ENCODE data around the gene CCDC51. TPM values are rescaled to one million over a fixed set of nuclear protein-coding genes. Genes with fewer than 3 reads are reported as not detected.
"Not testable (repeated sequence)": the region's sequence is repeated elsewhere in the genome, so short reads cannot be mapped to it uniquely, and the experiment has no call there.

The CCDC51 gene
- total and polyA plus RNA-seq, 2 donors (not counting 3 experiments of a cell fraction or from before 2014, with no cell fraction given): 11.2 to 11.3 TPM

GRCh38 chr3:48475188-48475587 is 35.3 kb upstream of the CCDC51 start:
- Histone ChIP-seq H3K36me3 (ENCODE audit: control insufficient read depth in 2 of 2, extremely low read depth in 1 of 2, insufficient read depth in 2 of 2, low read length in 2 of 2) (peaks cover 0 to 12% of the 10 kb centered on the region in 2 experiments), H3K9ac (replicated peaks; ENCODE audit: extremely low read depth, insufficient read depth, low read length) (no peak overlapping the region), H3K4me1 (ENCODE audit: control insufficient read depth, extremely low read depth, insufficient read depth, low read length) (peaks cover 10% of the 10 kb centered on the region), H3K9me3 (replicated peaks; ENCODE audit: control insufficient read depth, insufficient read depth, low read length) (no peaks in the 10 kb centered on the region), H2AFZ (ENCODE audit: low read depth, low read length) (no peak overlapping the region), H4K20me1 (replicated peaks; ENCODE audit: control insufficient read depth, extremely low read depth, insufficient read depth, low read length) (no peaks in the 10 kb centered on the region), H3K27ac (ENCODE audit: insufficient read depth, low read depth, low read length) (no peak overlapping the region), H3K4me3 (replicated peaks in 1 of 3; ENCODE audit: insufficient read depth in 1 of 3, low read depth in 1 of 3, low read length in 3 of 3) (no peak overlapping the region), H3K79me2 (ENCODE audit: control insufficient read depth, insufficient read depth, low read length) (peaks cover 24% of the 10 kb centered on the region), H3K27me3 (ENCODE audit: control insufficient read depth in 2 of 2, insufficient read depth in 2 of 2, low read length in 2 of 2) (no peaks in the 10 kb centered on the region), H3K9me1 (replicated peaks; ENCODE audit: control insufficient read depth, extremely low read depth, insufficient read depth, low read length) (no peaks in the 10 kb centered on the region), H3K4me2 (ENCODE audit: insufficient read depth, low read length) (no peak overlapping the region)
- POLR2A ChIA-PET: no interaction called here
- TF ChIP-seq FOS (IDR thresholded peaks at IDR 0.05; ENCODE audit: borderline replicate concordance, insufficient read depth, low read length): no peak
- TF ChIP-seq EZH2 (IDR thresholded peaks at IDR 0.05; ENCODE audit: borderline replicate concordance, low read depth, low read length, severe bottlenecking): no peak
- TF ChIP-seq POLR2A (IDR thresholded peaks at IDR 0.05; ENCODE audit: low read depth, low read length): no peak
- no peak for TF ChIP-seq POLR2AphosphoS5 (IDR thresholded peaks at IDR 0.05; ENCODE audit: insufficient read depth, low read depth, low read length)
- TF ChIP-seq, protein P1, sequence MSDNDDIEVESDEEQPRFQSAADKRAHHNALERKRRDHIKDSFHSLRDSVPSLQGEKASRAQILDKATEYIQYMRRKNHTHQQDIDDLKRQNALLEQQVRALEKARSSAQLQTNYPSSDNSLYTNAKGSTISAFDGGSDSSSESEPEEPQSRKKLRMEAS (IDR thresholded peaks at IDR 0.05; ENCODE audit: insufficient read depth, insufficient read length): no peak
- no peak for FAIRE-seq
- BruUV-seq (replicated peaks): no TSS peak
- CTCF ChIA-PET: no interaction called here
- intact Hi-C loops (cut with micrococcal nuclease): no loop called here
- no peak for DNase-seq (ENCODE audit: low read depth, low spot score)
- dilution Hi-C loops (cut with MboI; ENCODE audit: extremely low pct_ligation_motif_present, low sequenced_read_pairs): no loop called here

GRCh38 chr3:48474619-48475018 is 34.7 kb upstream of the CCDC51 start:
- intact Hi-C loops (cut with micrococcal nuclease): no loop called here
- no peak overlapping the region for H3K27ac ChIP-seq (ENCODE audit: insufficient read depth, low read depth, low read length)

GRCh38 chr3:48474031-48474430 is 34.1 kb upstream of the CCDC51 start:
- H3K4me1 ChIP-seq (ENCODE audit: control insufficient read depth, extremely low read depth, insufficient read depth, low read length); H3K9me3 ChIP-seq (replicated peaks; ENCODE audit: control insufficient read depth, insufficient read depth, low read length); H3K27me3 ChIP-seq (ENCODE audit: control insufficient read depth in 2 of 2, insufficient read depth in 2 of 2, low read length in 2 of 2); H3K4me3 ChIP-seq (replicated peaks in 1 of 3; ENCODE audit: insufficient read depth in 1 of 3, low read depth in 1 of 3, low read length in 3 of 3); H4K20me1 ChIP-seq (replicated peaks; ENCODE audit: control insufficient read depth, extremely low read depth, insufficient read depth, low read length); H2AFZ ChIP-seq (ENCODE audit: low read depth, low read length); H3K4me2 ChIP-seq (ENCODE audit: insufficient read depth, low read length); H3K27ac ChIP-seq (ENCODE audit: insufficient read depth, low read depth, low read length); H3K9ac ChIP-seq (replicated peaks; ENCODE audit: extremely low read depth, insufficient read depth, low read length); dilution Hi-C loops (cut with MboI; ENCODE audit: extremely low pct_ligation_motif_present, low sequenced_read_pairs); intact Hi-C loops (cut with micrococcal nuclease); FAIRE-seq; BruUV-seq (replicated peaks); H3K9me1 ChIP-seq (replicated peaks; ENCODE audit: control insufficient read depth, extremely low read depth, insufficient read depth, low read length); DNase-seq (ENCODE audit: low read depth, low spot score): not testable (repeated sequence)
- ChIA-PET CTCF (interaction anchor here (1.0 to 3.9 kb wide), 7 partner anchors 9 to 75 kb away, joined by 3 to 26 read pairs (median 15); partner anchors contain the start of genes CCDC51 and TMA7), POLR2A (interaction anchor here (0.7 kb wide), 1 partner anchor 45 kb away, joined by 4 read pairs; no protein-coding TSS in a partner anchor)
- Histone ChIP-seq H3K79me2 (ENCODE audit: control insufficient read depth, insufficient read depth, low read length) (peaks cover 34% of the 10 kb centered on the region), H3K36me3 (ENCODE audit: control insufficient read depth in 2 of 2, extremely low read depth in 1 of 2, insufficient read depth in 2 of 2, low read length in 2 of 2) (peaks cover 0 to 22% of the 10 kb centered on the region in 2 experiments)

More at GRCh38 chr3:48474619-48475018, 34.7 kb upstream of the CCDC51 start:
- Histone ChIP-seq H3K79me2 (ENCODE audit: control insufficient read depth, insufficient read depth, low read length) (peaks cover 29% of the 10 kb centered on the region), H3K9me1 (replicated peaks; ENCODE audit: control insufficient read depth, extremely low read depth, insufficient read depth, low read length) (no peaks in the 10 kb centered on the region), H4K20me1 (replicated peaks; ENCODE audit: control insufficient read depth, extremely low read depth, insufficient read depth, low read length) (no peaks in the 10 kb centered on the region), H3K4me2 (ENCODE audit: insufficient read depth, low read length) (no peak overlapping the region), H3K9ac (replicated peaks; ENCODE audit: extremely low read depth, insufficient read depth, low read length) (no peak overlapping the region), H3K4me1 (ENCODE audit: control insufficient read depth, extremely low read depth, insufficient read depth, low read length) (peaks cover 10% of the 10 kb centered on the region), H3K27me3 (ENCODE audit: control insufficient read depth in 2 of 2, insufficient read depth in 2 of 2, low read length in 2 of 2) (no peaks in the 10 kb centered on the region), H2AFZ (ENCODE audit: low read depth, low read length) (no peak overlapping the region), H3K9me3 (replicated peaks; ENCODE audit: control insufficient read depth, insufficient read depth, low read length) (no peaks in the 10 kb centered on the region), H3K4me3 (replicated peaks in 1 of 3; ENCODE audit: insufficient read depth in 1 of 3, low read depth in 1 of 3, low read length in 3 of 3) (no peak overlapping the region), H3K36me3 (ENCODE audit: control insufficient read depth in 2 of 2, extremely low read depth in 1 of 2, insufficient read depth in 2 of 2, low read length in 2 of 2) (peaks cover 0 to 16% of the 10 kb centered on the region in 2 experiments)
- no TSS peak for BruUV-seq (replicated peaks)
- DNase-seq (ENCODE audit: low read depth, low spot score) (no peak), FAIRE-seq (no peak)
- no peak for TF ChIP-seq EZH2 (IDR thresholded peaks at IDR 0.05; ENCODE audit: borderline replicate concordance, low read depth, low read length, severe bottlenecking)
- ChIA-PET POLR2A (no interaction called here), CTCF (no interaction called here)
- dilution Hi-C loops (cut with MboI; ENCODE audit: extremely low pct_ligation_motif_present, low sequenced_read_pairs): no loop called here
